Effector memory CD8-positive, alpha-beta T cell (primary cell): Measurements from ENCODE around the gene PLCXD1.
"Not testable (repeated sequence)": the region's sequence is repeated elsewhere in the genome, so short reads cannot be mapped to it uniquely, and the experiment has no call there.

Experiments
- ATAC-seq: fragments of 150-1000 bp; cut with Tn5 transposase; replicated peaks from 2 replicates; pipeline ENCODE4 v1.10.0; 2021; ENCODE audit warnings: mild to moderate bottlenecking, moderate library complexity
- DNase-seq, 3 experiments: peaks; one replicate each; pipeline ENCODE4 v3.0.0; 2021
- H3K27ac Mint-ChIP-seq, 2 donors: one replicate each; pipeline ENCODE4 v1.8.0; 2022; ENCODE audit warnings: mild to moderate bottlenecking in 2 of 2, mixed read lengths in 2 of 2, moderate library complexity in 2 of 2
- H3K27me3 Mint-ChIP-seq, 2 donors: one replicate each; pipeline ENCODE4 v1.8.0; 2022; ENCODE audit warnings: mixed read lengths in 2 of 2
- H3K36me3 Mint-ChIP-seq: one replicate; pipeline ENCODE4 v1.8.0; 2022; ENCODE audit warnings: mild to moderate bottlenecking, moderate library complexity, mixed read lengths; ENCODE audit not compliant: insufficient read depth
- H3K4me1 Mint-ChIP-seq, 2 donors: one replicate each; pipeline ENCODE4 v1.8.0; 2022; ENCODE audit warnings: low read depth in 2 of 2, mixed read lengths in 2 of 2
- H3K4me3 Mint-ChIP-seq, 2 donors: one replicate each; pipeline ENCODE4 v1.8.0; 2022; ENCODE audit warnings: mild to moderate bottlenecking in 2 of 2, mixed read lengths in 2 of 2, moderate library complexity in 2 of 2
- H3K9me3 Mint-ChIP-seq, 2 donors: one replicate each; pipeline ENCODE4 v1.8.0; 2022; ENCODE audit warnings: mixed read lengths in 2 of 2
- total RNA-seq, 9 experiments: gene quantifications; one replicate each; lab custom pipeline; 2026; lab: John Stamatoyannopoulos, UW

Gene PLCXD1
- total RNA-seq: 6.7 to 33.5 (median 24.2) reads per million in 9 experiments

- no peak for DNase-seq
Observed at GRCh38 chrX:281166-281999, at the start of gene PLCXD1. Gene PLCXD1, plus strand, starts transcription at chrX:281381. Its CDS starts 2,807 bp downstream, at chrX:284188.

GRCh38 chrX:231637-232277 lies 49.4 kb upstream of the PLCXD1 start:
- H3K9me3 Mint-ChIP-seq, H3K4me3 Mint-ChIP-seq, H3K27me3 Mint-ChIP-seq, H3K4me1 Mint-ChIP-seq, H3K36me3 Mint-ChIP-seq, H3K27ac Mint-ChIP-seq, DNase-seq: not testable (repeated sequence)
- ATAC-seq: peak; percentile 88

More at GRCh38 chrX:281166-281999, at the start of gene PLCXD1:
- Mint-ChIP-seq H3K27ac (no peak within 1 kb of the TSS), H3K27me3 (no peaks in the 10 kb centered on the region), H3K36me3 (peaks cover 6% of the 10 kb centered on the region), H3K9me3 (no peaks in the 10 kb centered on the region), H3K4me3 (peak within 1 kb of the TSS; percentile 40 to 62), H3K4me1 (peaks cover 9 to 19% of the 10 kb centered on the region in 2 donors)
- no peak for ATAC-seq

DNA sequence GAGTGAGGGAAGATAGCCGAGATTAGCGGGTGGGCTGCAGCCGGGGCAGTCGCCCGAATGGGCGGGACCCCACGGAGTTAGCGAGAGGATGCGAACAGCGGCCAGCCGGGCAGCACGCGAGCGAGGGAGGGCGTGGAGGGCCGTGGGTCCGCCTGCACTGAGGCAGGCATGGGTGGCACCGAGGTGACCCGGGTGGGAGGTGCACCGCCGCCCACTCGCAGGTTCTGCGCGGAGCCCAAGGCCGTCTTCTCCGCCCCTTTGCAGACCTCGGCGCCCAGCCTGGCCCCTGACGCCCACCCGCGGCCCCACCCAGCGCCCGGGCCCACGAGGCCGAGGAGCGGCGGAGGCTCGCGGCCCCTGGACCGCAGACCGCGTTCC lies 48.9 kb upstream of the PLCXD1 start:
- not testable (repeated sequence) for H3K27ac Mint-ChIP-seq, H3K4me3 Mint-ChIP-seq, H3K27me3 Mint-ChIP-seq

GRCh38 chrX:236201-236600 lies 45.0 kb upstream of the PLCXD1 start:
- H3K27me3 Mint-ChIP-seq, DNase-seq, H3K36me3 Mint-ChIP-seq, H3K4me3 Mint-ChIP-seq, H3K9me3 Mint-ChIP-seq, ATAC-seq, H3K27ac Mint-ChIP-seq, H3K4me1 Mint-ChIP-seq: not testable (repeated sequence)

More for the DNA sequence above, 48.9 kb upstream of the PLCXD1 start:
- DNase-seq, H3K4me1 Mint-ChIP-seq, H3K36me3 Mint-ChIP-seq, H3K9me3 Mint-ChIP-seq: not testable (repeated sequence)
- ATAC-seq: peak; percentile 24

DNA sequence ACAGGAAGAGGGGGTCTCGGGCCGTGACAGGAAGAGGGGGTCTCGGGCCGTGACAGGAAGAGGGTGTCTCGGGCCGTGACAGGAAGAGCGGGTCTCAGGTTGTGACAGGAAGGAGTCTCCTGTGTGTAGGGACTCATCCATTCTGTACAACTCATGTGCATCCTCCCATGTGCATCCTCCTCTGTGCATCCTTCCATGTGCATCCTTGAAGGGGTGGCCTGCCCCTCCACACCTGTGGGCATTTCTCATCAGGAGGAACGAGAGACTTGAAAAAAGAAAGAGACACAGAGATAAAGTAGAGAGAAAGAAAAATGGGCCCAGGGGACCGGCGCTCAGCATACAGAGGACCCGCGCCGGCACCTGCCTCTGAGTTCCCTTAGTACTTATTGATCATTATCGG lies 30.2 kb upstream of the PLCXD1 start:
- Mint-ChIP-seq H3K4me3 (peak overlapping the region; percentile 69 to 76), H3K9me3 (peaks cover 9 to 12% of the 10 kb centered on the region in 2 donors), H3K27ac (peak overlapping the region; percentile 80 to 95), H3K4me1 (peaks cover 18 to 25% of the 10 kb centered on the region in 2 donors), H3K27me3 (no peaks in the 10 kb centered on the region), H3K36me3 (no peaks in the 10 kb centered on the region)
- peak; percentile 53 for ATAC-seq
- no peak for DNase-seq

DNA sequence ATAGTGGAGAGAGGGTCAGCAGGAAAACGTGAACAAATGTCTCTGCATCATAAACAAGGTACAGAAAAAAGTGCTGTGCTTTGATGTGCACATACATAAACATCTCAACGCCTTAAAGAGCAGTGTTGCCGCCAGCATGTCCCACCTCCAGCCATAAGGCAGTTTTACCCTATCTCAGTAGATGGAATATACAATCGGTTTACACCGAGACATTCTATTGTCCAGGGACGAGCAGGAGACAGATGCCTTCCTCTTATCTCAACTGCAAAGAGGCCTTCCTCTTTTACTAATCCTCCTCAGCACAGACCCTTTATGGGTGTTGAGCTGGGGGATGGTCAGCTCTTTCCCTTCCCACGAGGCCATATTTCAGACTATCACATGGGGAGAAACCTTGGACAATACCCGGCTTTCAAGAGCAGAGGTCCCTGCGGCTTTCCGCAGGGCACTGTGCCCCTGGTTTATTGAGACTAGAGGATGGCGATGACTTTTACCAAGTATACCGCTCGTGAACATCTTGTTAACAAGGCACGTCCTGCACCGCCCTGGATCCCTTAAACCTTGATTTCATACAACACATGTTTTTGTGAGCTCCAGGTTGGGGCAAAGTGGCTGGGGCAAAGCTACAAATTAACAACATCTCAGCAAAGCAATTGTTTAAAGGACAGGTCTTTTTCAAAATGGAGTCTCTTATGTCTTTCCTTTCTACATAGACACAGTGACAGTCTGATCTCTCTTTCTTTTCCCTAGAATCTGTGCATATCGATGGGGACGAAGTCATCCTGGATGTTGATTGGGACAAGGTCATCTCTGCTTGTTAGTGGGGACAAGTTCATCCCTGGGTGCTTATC lies 29.6 kb upstream of the PLCXD1 start:
- ATAC-seq, H3K36me3 Mint-ChIP-seq, DNase-seq, H3K27me3 Mint-ChIP-seq: not testable (repeated sequence)
- peak overlapping the region; percentile 80 to 95 for H3K27ac Mint-ChIP-seq
- peaks cover 18 to 25% of the 10 kb centered on the region in 2 donors for H3K4me1 Mint-ChIP-seq
- peak overlapping the region; percentile 69 to 76 for H3K4me3 Mint-ChIP-seq
- peaks cover 9 to 12% of the 10 kb centered on the region in 2 donors for H3K9me3 Mint-ChIP-seq

DNA sequence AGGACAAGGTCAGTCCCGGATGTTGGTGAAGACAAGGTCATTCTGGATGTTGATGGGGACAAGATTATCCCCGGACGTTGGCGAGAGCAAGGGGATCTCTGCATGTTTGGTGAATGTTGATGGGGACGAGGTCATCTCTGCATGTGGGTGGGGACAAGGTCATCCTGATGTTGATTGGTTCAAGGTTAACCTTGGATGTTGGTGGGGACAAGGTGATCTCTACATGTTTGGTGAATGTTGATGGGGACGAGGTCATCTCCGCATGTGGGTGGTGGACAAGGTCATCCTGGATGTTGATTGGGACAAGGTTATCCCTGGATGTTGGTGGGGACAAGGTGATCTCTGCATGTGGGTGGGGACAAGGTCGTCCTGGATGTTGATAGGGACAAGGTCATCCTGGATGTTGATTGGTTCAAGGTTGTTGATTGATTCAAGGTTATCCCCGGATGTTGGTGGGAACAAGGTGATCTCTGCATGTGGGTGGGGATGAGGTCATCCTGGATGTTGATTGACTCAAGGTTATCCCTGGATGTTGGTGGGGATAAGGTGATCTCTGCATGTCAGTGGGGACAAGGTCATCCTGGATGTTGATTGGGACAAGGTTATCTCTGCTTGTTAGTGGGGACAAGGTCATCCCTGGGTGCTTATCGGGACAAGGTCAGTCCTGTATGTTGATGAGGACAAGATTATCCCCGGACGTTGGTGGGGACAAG lies 28.8 kb upstream of the PLCXD1 start:
- Mint-ChIP-seq H3K4me1 (peaks cover 18 to 25% of the 10 kb centered on the region in 2 donors), H3K4me3 (no peak overlapping the region), H3K27me3 (no peaks in the 10 kb centered on the region), H3K9me3 (peaks cover 9 to 12% of the 10 kb centered on the region in 2 donors), H3K27ac (peak overlapping the region in 1 of 2 donors; percentile 39), H3K36me3 (no peaks in the 10 kb centered on the region)
- no peak for DNase-seq
- ATAC-seq: no peak

GRCh38 chrX:252957-253291 lies 28.3 kb upstream of the PLCXD1 start:
- no peak overlapping the region for H3K4me3 Mint-ChIP-seq

DNA sequence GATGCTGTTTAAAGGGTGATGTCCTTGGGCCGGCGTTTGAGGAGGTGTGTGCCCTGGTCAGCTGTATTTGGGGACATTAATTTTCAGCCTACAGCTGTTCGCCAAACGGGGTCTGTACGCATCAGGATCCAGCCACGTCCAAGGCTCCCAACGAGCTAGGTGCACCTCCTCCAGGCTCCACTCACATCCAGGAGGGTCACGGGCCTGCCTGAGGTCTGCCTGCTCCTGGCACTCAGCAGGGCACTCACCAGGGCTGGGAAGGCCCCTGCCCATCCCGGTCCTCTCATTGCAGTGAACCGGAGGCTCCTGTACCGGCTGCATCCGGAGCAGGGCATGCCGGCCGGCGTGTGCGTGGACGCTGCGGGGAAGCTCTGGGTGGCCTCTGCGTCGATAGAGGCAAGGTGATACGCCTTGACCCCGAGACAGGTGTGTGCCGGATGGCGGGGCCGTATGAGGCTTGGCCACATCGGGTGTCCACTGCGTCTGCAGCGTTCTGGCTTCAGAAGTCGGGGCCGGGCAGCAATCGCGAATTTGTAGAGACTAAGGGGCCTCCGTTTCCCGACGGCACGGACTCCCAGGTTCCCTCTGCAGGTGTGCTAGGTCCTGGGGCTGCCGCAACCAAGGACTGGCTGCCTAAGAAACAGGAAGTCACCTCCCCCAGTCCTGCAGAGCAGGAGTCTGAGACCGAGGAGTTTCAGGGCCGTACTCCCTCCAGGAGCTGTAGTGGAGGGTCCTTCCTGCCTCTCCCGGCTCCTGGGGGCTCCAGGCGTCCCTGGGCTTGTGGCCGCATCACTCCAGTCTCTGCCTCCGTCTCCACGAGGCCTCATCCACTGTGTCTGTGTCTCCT lies 27.5 kb upstream of the PLCXD1 start:
- Mint-ChIP-seq H3K4me1 (peaks cover 18 to 25% of the 10 kb centered on the region in 2 donors), H3K9me3 (peaks cover 9 to 12% of the 10 kb centered on the region in 2 donors), H3K4me3 (no peak overlapping the region), H3K27ac (peak overlapping the region in 1 of 2 donors; percentile 69), H3K27me3 (no peaks in the 10 kb centered on the region), H3K36me3 (no peaks in the 10 kb centered on the region)
- ATAC-seq (no peak), DNase-seq (no peak)

More at GRCh38 chrX:252957-253291, 28.3 kb upstream of the PLCXD1 start:
- ATAC-seq: no peak
- DNase-seq: no peak
- peaks cover 9 to 12% of the 10 kb centered on the region in 2 donors for H3K9me3 Mint-ChIP-seq
- no peak overlapping the region for H3K27ac Mint-ChIP-seq
- peaks cover 18 to 25% of the 10 kb centered on the region in 2 donors for H3K4me1 Mint-ChIP-seq
- H3K36me3 Mint-ChIP-seq: no peaks in the 10 kb centered on the region
- H3K27me3 Mint-ChIP-seq: no peaks in the 10 kb centered on the region

- Mint-ChIP-seq H3K27ac (peak overlapping the region in 1 of 2 donors; percentile 69), H3K36me3 (no peaks in the 10 kb centered on the region), H3K9me3 (peaks cover 9 to 12% of the 10 kb centered on the region in 2 donors), H3K4me1 (peaks cover 16 to 23% of the 10 kb centered on the region in 2 donors), H3K27me3 (no peaks in the 10 kb centered on the region), H3K4me3 (no peak overlapping the region)
- no peak for ATAC-seq
- no peak for DNase-seq
Observed at GRCh38 chrX:254630-255215, 26.5 kb upstream of the PLCXD1 start.

DNA sequence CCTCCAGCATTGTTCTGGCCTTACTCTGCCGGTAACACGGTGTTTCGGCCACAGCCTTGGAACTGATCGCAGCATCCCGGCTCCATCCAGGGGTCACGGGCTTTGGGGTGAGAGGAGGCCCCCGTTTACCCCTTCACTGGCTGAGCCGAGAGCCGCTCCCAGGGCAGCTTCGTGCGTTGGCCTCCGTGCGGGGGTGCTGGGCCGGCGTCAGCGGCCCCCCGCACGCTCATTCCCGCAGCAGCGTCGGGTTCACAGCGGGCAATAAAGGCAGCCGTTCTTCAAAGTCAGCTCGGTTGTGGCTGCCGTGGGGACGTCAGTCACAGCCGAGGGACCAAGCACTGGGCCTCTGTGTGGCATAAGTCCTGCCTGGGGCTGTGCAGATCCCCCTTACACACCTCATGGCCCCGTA lies 25.3 kb upstream of the PLCXD1 start:
- H3K36me3 Mint-ChIP-seq: no peaks in the 10 kb centered on the region
- H3K27me3 Mint-ChIP-seq: no peaks in the 10 kb centered on the region
- H3K27ac Mint-ChIP-seq: no peak overlapping the region
- no peak overlapping the region for H3K4me3 Mint-ChIP-seq
- peaks cover 9 to 12% of the 10 kb centered on the region in 2 donors for H3K9me3 Mint-ChIP-seq
- DNase-seq (no peak), ATAC-seq (no peak)
- H3K4me1 Mint-ChIP-seq: peaks cover 16 to 23% of the 10 kb centered on the region in 2 donors

GRCh38 chrX:257054-257453 lies 24.1 kb upstream of the PLCXD1 start:
- not testable (repeated sequence) for ATAC-seq, H3K27ac Mint-ChIP-seq, H3K4me3 Mint-ChIP-seq, H3K27me3 Mint-ChIP-seq, DNase-seq, H3K36me3 Mint-ChIP-seq, H3K9me3 Mint-ChIP-seq
- H3K4me1 Mint-ChIP-seq: peaks cover 9 to 14% of the 10 kb centered on the region in 2 donors
